ENCODE data around the gene SLC6A6. TPM values are rescaled to one million over a fixed set of nuclear protein-coding genes. Genes with fewer than 3 reads are reported as not detected.

SLC6A6 gene
- total RNA-seq, 3 donors from 2014 or later, result 4.4 to 11.2 (median 10.5) TPM

- no peak for TF ChIP-seq CTCF (IDR thresholded peaks at IDR 0.05)
- H3K9me3 ChIP-seq, result no peaks in the 10 kb centered on the region
- ATAC-seq (no peak), DNase-seq (no peak)
- intact Hi-C loops (cut with DNase I, micrococcal nuclease), result no loop called here
- no peaks in the 10 kb centered on the region for H3K4me1 ChIP-seq (ENCODE audit: low read depth)
- no peak overlapping the region for H3K4me3 ChIP-seq
- no peaks in the 10 kb centered on the region for H3K36me3 ChIP-seq (ENCODE audit: low read depth)
These were observed 60.3 kb downstream of the SLC6A6 start for GRCh38 chr3:14462738-14463137.

- TF ChIP-seq CTCF (IDR thresholded peaks at IDR 0.05), result no peak
These were observed 61.1 kb downstream of the SLC6A6 start for GRCh38 chr3:14463330-14464140.

GRCh38 chr3:14464141-14464465, 61.7 kb downstream of the SLC6A6 start:
- no peak for TF ChIP-seq CTCF (IDR thresholded peaks at IDR 0.05)
- Histone ChIP-seq H3K4me3 (no peak overlapping the region), H3K9me3 (no peaks in the 10 kb centered on the region), H3K36me3 (ENCODE audit: low read depth) (no peaks in the 10 kb centered on the region), H3K4me1 (ENCODE audit: low read depth) (no peaks in the 10 kb centered on the region)
- intact Hi-C loops (cut with DNase I, micrococcal nuclease), result no loop called here
- DNase-seq (no peak), ATAC-seq (no peak)

More at GRCh38 chr3:14463330-14464140, 61.1 kb downstream of the SLC6A6 start:
- H3K36me3 ChIP-seq (ENCODE audit: low read depth), result no peaks in the 10 kb centered on the region
- H3K4me1 ChIP-seq (ENCODE audit: low read depth), result no peaks in the 10 kb centered on the region
- intact Hi-C loops (cut with DNase I, micrococcal nuclease), result no loop called here
- no peaks in the 10 kb centered on the region for H3K9me3 ChIP-seq
- DNase-seq, result no peak
- H3K4me3 ChIP-seq, result no peak overlapping the region
- no peak for ATAC-seq

GRCh38 chr3:14464521-14464920, 62.1 kb downstream of the SLC6A6 start:
- no peak for DNase-seq
- no peak overlapping the region for H3K4me3 ChIP-seq
- ATAC-seq, result no peak
- TF ChIP-seq CTCF (IDR thresholded peaks at IDR 0.05), result no peak
- H3K9me3 ChIP-seq, result no peaks in the 10 kb centered on the region
- intact Hi-C loops (cut with DNase I, micrococcal nuclease), result no loop called here
- H3K4me1 ChIP-seq (ENCODE audit: low read depth), result no peaks in the 10 kb centered on the region
- no peaks in the 10 kb centered on the region for H3K36me3 ChIP-seq (ENCODE audit: low read depth)

- Histone ChIP-seq H3K9me3 (no peaks in the 10 kb centered on the region), H3K4me3 (no peak overlapping the region), H3K36me3 (ENCODE audit: low read depth) (no peaks in the 10 kb centered on the region), H3K4me1 (ENCODE audit: low read depth) (no peaks in the 10 kb centered on the region)
- intact Hi-C loops (cut with DNase I, micrococcal nuclease), result loop anchor here (5.0 kb wide), 1 partner anchor 203 kb away; no protein-coding TSS in a partner anchor
- no peak for TF ChIP-seq CTCF (IDR thresholded peaks at IDR 0.05)
- ATAC-seq (no peak), DNase-seq (no peak)
These were observed 63.0 kb downstream of the SLC6A6 start for GRCh38 chr3:14465425-14465824.
